ENCODE measurements around the gene KLK7.

GRCh38 chr19:50964266-50964665 lies 19.5 kb downstream of the KLK7 start:
- TF ChIP-seq FOXA1 (IDR thresholded peaks at IDR 0.05): no peak
- no peak for TF ChIP-seq ELF4 (IDR thresholded peaks at IDR 0.05)
- TF ChIP-seq ARNT (IDR thresholded peaks at IDR 0.05): no peak
- no peak for TF ChIP-seq BHLHE40 (IDR thresholded peaks at IDR 0.05; ENCODE audit: borderline replicate concordance)
- no peak for TF ChIP-seq FOXK2 (IDR thresholded peaks at IDR 0.05)
- TF ChIP-seq PKNOX1 (IDR thresholded peaks at IDR 0.05): no peak
- no peak for TF ChIP-seq NFRKB (IDR thresholded peaks at IDR 0.05)
- no peak for TF ChIP-seq TARDBP (IDR thresholded peaks at IDR 0.05)
- TF ChIP-seq CTBP1 (IDR thresholded peaks at IDR 0.05; ENCODE audit: borderline replicate concordance): no peak
- TF ChIP-seq SUZ12 (IDR thresholded peaks at IDR 0.05): no peak
- TF ChIP-seq SP1 (IDR thresholded peaks at IDR 0.05): no peak
- no peak for TF ChIP-seq FOXM1 (IDR thresholded peaks at IDR 0.05; ENCODE audit: borderline replicate concordance)
- TF ChIP-seq HDGF (IDR thresholded peaks at IDR 0.05; ENCODE audit: borderline replicate concordance): no peak
- no peak for TF ChIP-seq LEF1 (IDR thresholded peaks at IDR 0.05; ENCODE audit: borderline replicate concordance)
